GM12891 (cell line): ENCODE results near the gene VSIG2.

Experiments
- DNase-seq: peaks from one replicate; pipeline ENCODE4 v3.0.0; 2011; ENCODE audit warnings: low spot score; ENCODE audit not compliant: insufficient read length
- FAIRE-seq: peaks from 2 replicates; lab custom pipeline; 2011; peaks lifted over from hg19 to GRCh38; lab: Jason Lieb, UNC
- PAX5 ChIP-seq: IDR thresholded peaks from 2 replicates; pipeline ENCODE4 v1.6.1; 2011; ENCODE audit warnings: low read length, moderate library complexity, mild to moderate bottlenecking; ENCODE audit not compliant: insufficient read depth, severe bottlenecking
- POLR2A ChIP-seq: IDR thresholded peaks from 2 replicates; pipeline ENCODE4 v1.6.1; 2011; ENCODE audit warnings: low read depth, low read length, control low read depth
- POLR2AphosphoS5 ChIP-seq: IDR thresholded peaks from 2 replicates; pipeline ENCODE4 v1.6.1; 2011; ENCODE audit warnings: low read depth, low read length, control low read depth
- POU2F2 ChIP-seq: IDR thresholded peaks from 2 replicates; pipeline ENCODE4 v1.6.1; 2011; ENCODE audit warnings: low read depth, mild to moderate bottlenecking, control low read depth, low read length, moderate library complexity
- SPI1 ChIP-seq: IDR thresholded peaks from 2 replicates; pipeline ENCODE4 v1.6.1; 2011; ENCODE audit warnings: low read depth, low read length, control low read depth
- TAF1 ChIP-seq: IDR thresholded peaks from 2 replicates; pipeline ENCODE4 v1.6.1; 2011; ENCODE audit warnings: low read depth, low read length, control low read depth

Gene VSIG2

DNA sequence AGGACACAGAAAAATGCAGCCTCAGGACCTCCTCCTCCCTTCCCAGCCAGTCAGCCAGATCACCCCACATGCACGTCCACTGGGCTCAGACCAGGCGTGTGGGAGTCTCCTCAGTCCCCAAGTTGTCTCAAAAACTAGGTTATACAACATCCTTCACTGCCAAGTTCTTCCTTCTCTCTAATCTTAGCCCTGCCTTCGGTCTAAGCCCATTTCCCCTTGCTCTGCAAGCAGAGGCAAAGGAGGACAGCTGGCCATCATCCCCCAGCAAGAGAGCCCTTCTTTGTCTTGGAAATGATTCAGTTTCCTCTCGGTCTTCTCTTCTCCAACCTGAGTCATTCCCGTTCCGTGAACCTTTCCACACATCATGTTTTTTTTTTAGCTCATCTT, 26.3 kb downstream of the VSIG2 start:
- FAIRE-seq, result no peak
- DNase-seq, result no peak
- TF ChIP-seq POLR2AphosphoS5 (no peak), SPI1 (no peak), TAF1 (no peak), POLR2A (no peak), POU2F2 (no peak), PAX5 (no peak)

DNA sequence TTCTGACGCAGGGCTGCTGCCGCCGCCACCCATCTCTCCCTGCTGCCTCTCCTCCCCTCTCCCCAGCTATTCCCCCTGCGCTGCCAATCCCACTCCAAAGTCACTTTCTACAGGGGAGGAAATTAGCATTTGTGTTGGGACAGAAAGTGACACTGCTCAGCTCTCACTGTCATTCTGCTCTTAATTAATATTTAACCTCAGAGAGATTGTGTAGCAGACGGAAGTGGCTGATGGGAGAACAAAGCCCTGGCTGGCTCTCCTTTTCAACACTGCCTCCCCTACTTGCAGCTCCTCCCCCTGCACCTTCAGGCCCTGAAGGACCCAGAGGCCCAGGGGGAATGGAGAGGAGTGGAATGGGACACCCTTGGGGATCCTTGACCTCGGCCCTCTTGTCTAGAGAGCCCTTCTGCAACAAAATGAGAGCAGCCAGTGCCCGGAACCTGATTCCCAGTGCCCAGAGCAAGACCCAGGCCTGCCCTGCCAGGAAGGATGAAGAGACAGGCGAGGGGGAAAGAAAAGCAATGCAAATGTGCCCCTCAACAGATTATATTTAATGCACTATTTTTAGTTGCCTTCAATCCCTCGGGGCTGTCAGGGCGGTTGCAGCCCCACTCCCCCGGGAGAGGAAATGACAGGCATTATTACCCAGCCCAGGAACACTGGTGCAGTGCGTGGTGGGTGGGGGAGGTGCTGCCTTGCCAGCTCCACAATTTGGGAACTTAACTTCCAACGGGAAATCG, 26.9 kb downstream of the VSIG2 start:
- TF ChIP-seq POU2F2 (no peak), POLR2A (no peak), PAX5 (no peak), SPI1 (no peak), POLR2AphosphoS5 (no peak), TAF1 (no peak)
- DNase-seq (no peak), FAIRE-seq (no peak)

DNA sequence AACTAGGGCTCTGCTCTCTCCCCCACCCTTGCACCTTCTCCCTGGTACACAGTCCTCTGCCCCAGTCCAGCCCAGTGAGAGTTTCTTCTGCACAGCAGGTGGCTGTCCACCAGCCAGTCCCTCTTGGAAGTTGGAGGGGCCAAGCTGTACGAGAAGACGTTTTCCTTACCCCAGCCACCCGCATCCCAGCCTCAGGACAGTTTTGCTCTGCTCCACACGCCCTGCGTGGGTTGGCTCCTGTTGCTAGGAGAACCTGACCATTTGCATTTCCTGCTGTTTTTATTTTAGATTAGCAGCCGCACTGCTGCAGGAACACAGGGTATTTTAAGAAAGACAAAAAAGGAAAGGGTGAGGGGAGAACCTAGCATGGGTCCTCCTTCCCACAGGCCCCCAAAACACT, 29.9 kb downstream of the VSIG2 start:
- DNase-seq (no peak), FAIRE-seq (no peak)
- TF ChIP-seq SPI1 (no peak), POLR2AphosphoS5 (no peak), POLR2A (no peak), TAF1 (no peak), PAX5 (no peak), POU2F2 (no peak)

DNA sequence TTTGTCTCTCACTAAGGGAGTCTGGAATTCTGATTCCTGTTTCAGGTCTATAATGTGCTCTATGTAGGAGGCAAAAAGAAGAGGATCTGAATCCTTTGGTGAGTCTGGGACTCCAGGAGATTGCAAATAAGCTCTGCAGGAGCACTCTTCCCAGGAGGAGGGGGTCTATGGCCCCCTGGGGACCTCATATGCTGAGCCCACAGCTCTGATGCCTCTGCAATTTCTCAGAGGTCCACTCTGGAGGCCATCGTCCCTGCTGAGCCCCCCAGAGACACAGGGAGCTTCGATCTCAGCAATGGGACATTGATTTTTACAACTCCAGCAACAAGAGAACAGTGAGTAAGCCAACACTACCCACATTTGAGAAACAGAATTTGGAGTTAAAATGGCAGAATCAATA, 32.5 kb downstream of the VSIG2 start:
- FAIRE-seq, result no peak
- TF ChIP-seq POU2F2, result no peak
- TF ChIP-seq SPI1, result no peak
- no peak for TF ChIP-seq PAX5
- no peak for TF ChIP-seq POLR2AphosphoS5
- TF ChIP-seq TAF1, result no peak
- no peak for TF ChIP-seq POLR2A
- DNase-seq, result no peak

DNA sequence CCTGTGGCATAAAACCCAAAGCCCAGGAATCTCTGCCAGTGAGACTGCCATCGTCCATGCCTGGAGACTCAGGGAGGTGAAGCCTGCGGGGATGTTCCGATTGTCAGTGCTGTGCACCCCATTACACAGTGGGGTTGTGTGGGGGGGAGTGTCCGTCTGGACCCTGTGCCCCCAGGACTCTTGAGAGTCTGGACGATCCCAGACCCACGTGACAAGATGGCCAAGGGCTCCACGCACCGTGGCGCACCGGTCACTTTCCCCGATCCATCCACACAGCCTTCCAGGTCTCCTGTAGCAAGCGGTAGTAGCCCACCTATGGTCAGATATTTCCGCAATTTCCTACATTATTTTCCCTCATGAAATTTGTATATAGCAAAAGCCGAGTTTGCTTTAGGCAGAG, 33.3 kb downstream of the VSIG2 start:
- FAIRE-seq, result no peak
- no peak for TF ChIP-seq POLR2A
- no peak for TF ChIP-seq SPI1
- TF ChIP-seq POU2F2, result no peak
- no peak for TF ChIP-seq POLR2AphosphoS5
- no peak for TF ChIP-seq PAX5
- TF ChIP-seq TAF1, result no peak
- no peak for DNase-seq

DNA sequence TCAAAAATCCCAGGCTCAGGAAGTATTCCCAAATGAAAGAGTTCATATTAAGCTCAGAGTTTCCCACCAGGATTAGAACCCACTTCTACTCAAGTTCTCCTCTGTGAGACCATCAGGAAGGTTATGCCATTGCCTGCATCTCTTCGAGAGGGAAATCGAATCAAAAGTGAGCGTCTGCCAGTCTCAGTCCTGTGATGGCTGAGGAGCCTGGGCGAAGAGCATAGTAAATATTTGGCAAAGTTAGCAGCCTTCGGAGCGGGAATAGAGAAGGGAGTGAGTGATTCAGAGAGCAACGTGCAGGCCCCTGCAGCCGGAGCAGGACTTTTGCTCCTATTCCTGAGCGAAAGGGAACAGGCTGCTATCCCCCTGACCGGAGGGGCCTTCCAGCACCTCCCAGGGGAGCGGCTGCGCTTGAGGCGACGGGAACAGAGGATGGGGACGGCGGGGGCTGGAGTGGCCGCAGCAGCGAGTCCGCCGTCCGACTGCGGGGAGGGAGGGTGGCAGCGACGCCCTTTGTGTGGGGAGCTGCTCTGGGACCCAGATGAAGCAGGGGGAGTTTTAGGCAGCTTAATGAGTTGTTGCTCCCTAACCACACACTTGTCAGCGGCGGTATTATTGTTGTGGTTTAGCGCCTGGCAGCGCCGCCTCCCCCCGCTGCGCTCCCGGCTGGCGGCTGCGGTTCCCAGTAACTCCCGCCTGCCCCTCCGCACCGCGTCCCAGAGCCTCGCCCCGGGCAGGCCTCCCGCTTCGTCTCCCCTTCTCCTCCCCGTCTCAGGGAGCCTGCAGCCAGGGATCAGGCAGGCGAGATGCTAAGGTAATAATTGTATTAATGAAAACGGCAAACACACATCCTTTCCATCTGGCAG, 34.0 kb downstream of the VSIG2 start:
- DNase-seq, result no peak
- TF ChIP-seq SPI1 (no peak), PAX5 (no peak), POU2F2 (no peak), TAF1 (no peak), POLR2A (no peak), POLR2AphosphoS5 (no peak)
- FAIRE-seq, result no peak

DNA sequence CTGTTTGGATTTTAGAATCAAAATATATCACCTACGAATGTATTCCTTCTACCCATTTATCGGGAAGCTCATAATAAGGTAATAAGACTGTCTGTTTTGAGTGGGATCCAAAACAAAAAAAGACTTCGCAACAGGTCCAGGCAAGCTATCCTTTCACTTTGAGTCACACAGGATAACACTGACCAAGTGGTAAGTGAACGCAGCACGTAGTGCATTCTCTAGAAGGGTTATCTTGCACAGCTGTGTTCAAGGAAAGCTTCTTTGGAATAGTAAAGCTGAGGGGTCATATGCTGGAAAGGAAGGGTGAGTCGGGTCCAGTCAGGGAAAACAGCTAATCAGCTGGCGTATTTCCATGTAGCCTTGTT, 34.7 kb downstream of the VSIG2 start:
- TF ChIP-seq PAX5 (no peak), POU2F2 (no peak), POLR2AphosphoS5 (no peak), POLR2A (no peak), TAF1 (no peak)
- DNase-seq (no peak), FAIRE-seq (peak; percentile 40)

DNA sequence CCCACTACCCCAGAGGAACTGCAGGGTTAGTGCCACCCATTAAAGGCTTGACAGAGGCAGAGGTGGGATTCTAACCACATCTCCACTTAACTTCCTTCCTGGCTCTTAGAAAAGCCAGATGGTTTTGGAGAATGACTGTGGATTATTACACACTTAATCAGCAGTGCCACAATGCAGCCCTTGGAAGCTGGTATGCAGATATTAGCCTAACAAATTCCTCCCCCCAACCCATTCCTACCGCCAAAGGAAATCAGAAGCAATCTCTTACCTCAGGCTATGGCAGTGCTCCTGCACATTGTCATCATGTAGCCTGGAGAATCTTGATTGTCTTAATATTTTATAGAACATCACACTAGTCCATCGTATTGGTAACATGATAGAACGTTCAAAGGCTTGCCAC, 35.5 kb downstream of the VSIG2 start:
- TF ChIP-seq POLR2A, result no peak
- no peak for TF ChIP-seq TAF1
- no peak for TF ChIP-seq POLR2AphosphoS5
- no peak for DNase-seq
- no peak for FAIRE-seq

DNA sequence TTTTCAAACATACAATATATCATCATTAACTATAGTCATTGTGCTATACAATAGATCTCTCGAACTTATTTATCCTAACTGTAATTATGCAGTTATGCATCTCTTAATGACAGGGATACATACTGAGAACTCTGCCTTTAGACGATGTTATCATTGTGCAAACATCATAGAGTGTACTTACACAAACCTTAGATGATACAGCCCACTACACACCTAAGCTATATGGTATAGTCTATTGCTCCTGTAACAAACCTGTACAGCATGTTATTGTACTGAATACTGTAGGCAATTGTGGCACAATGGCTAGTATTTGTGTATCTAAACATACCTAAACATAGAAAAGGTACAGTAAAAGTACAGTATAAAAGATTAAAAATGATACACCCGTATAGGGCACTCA, 39.7 kb downstream of the VSIG2 start:
- TF ChIP-seq PAX5, result no peak
- no peak for TF ChIP-seq POLR2A
- no peak for TF ChIP-seq SPI1
- no peak for TF ChIP-seq TAF1
- TF ChIP-seq POLR2AphosphoS5, result no peak
- no peak for TF ChIP-seq POU2F2
- DNase-seq (no peak), FAIRE-seq (no peak)

DNA sequence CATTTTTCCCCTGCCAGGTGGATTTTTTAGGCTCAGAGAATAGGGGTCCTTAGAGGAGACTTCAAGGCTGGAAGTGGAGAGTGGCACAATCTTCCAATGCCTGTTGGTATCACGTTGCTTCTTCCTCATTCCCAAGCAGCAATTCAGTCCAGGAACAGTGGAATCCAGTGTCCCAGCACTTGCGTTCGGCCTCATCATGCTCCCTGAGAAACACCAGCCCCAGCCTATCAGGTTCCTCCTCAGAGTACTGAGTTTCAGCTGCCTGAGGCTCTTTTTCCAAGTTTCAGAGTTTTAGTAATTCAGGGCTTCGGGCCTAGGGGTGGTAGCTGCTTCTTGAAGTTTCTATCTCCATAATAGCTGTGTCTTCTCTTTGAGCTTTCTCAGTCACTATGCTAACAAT, 44.2 kb downstream of the VSIG2 start:
- FAIRE-seq (no peak), DNase-seq (no peak)
- no peak for TF ChIP-seq SPI1
- no peak for TF ChIP-seq POLR2AphosphoS5
- TF ChIP-seq POLR2A, result no peak
- no peak for TF ChIP-seq PAX5
- no peak for TF ChIP-seq POU2F2
- no peak for TF ChIP-seq TAF1
